ENCODE results near the gene DDAH1.

DNA sequence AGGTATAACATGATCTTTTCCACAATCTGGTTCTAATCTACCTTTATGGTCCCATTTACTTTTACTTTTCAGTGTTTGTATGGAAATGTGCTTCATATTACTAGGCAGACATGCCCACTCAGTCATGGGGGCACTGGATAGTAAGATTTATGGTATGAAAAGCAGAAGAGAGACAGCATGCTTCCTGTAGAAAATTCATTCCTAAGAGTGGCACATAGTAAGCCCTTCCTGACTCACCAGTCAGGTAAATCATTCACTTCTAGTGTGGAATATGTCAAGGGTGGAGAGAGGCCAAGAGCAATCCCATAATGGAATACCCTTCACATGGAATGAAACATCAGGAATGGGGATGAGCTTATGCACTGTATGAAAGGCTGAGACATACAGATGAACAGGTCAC lies 139.0 kb downstream of the DDAH1 start:
- TF ChIP-seq, protein P1, sequence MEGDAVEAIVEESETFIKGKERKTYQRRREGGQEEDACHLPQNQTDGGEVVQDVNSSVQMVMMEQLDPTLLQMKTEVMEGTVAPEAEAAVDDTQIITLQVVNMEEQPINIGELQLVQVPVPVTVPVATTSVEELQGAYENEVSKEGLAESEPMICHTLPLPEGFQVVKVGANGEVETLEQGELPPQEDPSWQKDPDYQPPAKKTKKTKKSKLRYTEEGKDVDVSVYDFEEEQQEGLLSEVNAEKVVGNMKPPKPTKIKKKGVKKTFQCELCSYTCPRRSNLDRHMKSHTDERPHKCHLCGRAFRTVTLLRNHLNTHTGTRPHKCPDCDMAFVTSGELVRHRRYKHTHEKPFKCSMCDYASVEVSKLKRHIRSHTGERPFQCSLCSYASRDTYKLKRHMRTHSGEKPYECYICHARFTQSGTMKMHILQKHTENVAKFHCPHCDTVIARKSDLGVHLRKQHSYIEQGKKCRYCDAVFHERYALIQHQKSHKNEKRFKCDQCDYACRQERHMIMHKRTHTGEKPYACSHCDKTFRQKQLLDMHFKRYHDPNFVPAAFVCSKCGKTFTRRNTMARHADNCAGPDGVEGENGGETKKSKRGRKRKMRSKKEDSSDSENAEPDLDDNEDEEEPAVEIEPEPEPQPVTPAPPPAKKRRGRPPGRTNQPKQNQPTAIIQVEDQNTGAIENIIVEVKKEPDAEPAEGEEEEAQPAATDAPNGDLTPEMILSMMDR (IDR thresholded peaks at IDR 0.05; ENCODE audit: low read depth, low read length) = no peak
- no peak for TF ChIP-seq EZH2phosphoT487 (IDR thresholded peaks at IDR 0.05; ENCODE audit: low read depth)
